Measurements from ENCODE around the gene MAS1. TPM values are rescaled to one million over a fixed set of nuclear protein-coding genes. Genes with fewer than 3 reads are reported as not detected.

Gene MAS1
- polyA plus RNA-seq, 6 donors from 2014 or later = not detected

DNA sequence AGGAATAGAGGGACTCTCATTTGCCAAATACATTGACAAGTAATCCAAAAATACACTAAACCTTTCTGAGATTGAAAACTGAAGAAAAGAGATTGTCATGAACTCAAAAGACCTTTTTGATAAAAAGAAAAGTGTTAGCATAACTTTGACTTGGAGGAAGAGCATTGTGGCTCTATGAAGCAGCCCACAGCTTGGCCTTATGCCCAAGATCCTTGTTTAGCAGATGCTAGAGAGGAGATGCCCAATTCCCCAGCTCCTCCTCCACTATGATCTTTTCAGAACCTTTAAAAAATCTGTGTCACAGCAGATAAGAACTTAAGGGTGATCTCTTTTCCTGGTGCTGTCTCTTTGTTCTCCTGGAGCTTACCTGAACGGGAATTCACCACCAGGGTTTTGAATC lies 42.3 kb downstream of the MAS1 start:
- ATAC-seq (ENCODE audit: low read depth in 2 of 2) (no peak), DNase-seq (no peak)
- Mint-ChIP-seq H3K36me3 (no peaks in the 10 kb centered on the region), H3K9me3 (peaks cover 0 to 9% (median 0%) of the 10 kb centered on the region in 7 donors), H3K27me3 (peaks cover 27 to 37% (median 28%) of the 10 kb centered on the region in 3 donors), H3K4me1 (peaks cover 5 to 8% (median 6%) of the 10 kb centered on the region in 3 donors), H3K4me3 (no peak overlapping the region), H3K27ac (no peak overlapping the region)

DNA sequence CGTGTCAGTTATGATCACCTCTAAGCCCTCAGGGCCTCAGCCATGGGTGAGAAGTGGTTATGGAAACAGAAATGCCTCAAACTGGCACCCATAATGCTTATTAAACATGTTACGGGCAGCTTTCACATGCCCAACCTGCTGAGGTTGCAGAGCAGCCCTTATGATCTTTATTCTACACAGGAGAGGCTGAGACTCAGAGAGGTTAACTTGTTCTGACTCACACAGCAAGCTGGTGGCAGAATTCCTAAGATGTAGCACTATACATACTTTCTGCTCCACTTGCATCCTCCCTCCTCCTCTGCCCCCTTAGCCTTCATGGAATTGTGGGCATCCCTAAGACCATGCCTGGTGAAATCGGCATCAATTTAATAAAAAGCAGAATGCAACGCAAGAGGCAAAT lies 43.4 kb downstream of the MAS1 start:
- ATAC-seq (ENCODE audit: low read depth in 2 of 2) (no peak), DNase-seq (no peak)
- H3K36me3 Mint-ChIP-seq = peaks cover 0 to 5% of the 10 kb centered on the region in 2 donors
- H3K27me3 Mint-ChIP-seq = peaks cover 32 to 44% (median 34%) of the 10 kb centered on the region in 3 donors
- H3K4me1 Mint-ChIP-seq = peaks cover 5 to 8% (median 6%) of the 10 kb centered on the region in 3 donors
- peaks cover 0 to 9% (median 0%) of the 10 kb centered on the region in 7 donors for H3K9me3 Mint-ChIP-seq
- H3K27ac Mint-ChIP-seq = no peak overlapping the region
- H3K4me3 Mint-ChIP-seq = no peak overlapping the region

DNA sequence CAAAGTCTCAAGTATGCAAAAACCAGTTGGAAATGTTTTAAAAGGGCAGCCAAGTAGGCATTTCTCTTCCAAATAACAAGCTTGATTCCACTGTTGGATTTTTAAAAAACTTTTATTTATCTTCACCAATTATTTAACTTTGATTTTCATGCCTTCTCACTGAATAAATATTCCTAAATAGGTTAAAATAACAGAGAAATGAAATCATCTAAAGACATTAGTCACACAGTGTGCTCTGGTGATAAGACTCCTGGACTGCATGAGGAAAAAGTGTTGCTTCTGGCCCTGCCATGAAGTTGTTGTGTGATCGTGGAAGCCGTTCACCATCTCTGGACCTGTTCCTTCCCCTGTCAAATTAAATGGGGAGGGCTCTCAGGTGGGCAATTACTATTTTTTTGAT lies 44.3 kb downstream of the MAS1 start:
- no peak for ATAC-seq (ENCODE audit: low read depth in 2 of 2)
- peaks cover 0 to 5% of the 10 kb centered on the region in 2 donors for H3K36me3 Mint-ChIP-seq
- peaks cover 0 to 6% (median 4%) of the 10 kb centered on the region in 3 donors for H3K4me1 Mint-ChIP-seq
- H3K27ac Mint-ChIP-seq = peak overlapping the region in 1 of 6 donors; percentile 57
- DNase-seq = no peak
- peaks cover 32 to 46% (median 34%) of the 10 kb centered on the region in 3 donors for H3K27me3 Mint-ChIP-seq
- H3K9me3 Mint-ChIP-seq = peaks cover 0 to 9% (median 0%) of the 10 kb centered on the region in 7 donors
- no peak overlapping the region for H3K4me3 Mint-ChIP-seq

DNA sequence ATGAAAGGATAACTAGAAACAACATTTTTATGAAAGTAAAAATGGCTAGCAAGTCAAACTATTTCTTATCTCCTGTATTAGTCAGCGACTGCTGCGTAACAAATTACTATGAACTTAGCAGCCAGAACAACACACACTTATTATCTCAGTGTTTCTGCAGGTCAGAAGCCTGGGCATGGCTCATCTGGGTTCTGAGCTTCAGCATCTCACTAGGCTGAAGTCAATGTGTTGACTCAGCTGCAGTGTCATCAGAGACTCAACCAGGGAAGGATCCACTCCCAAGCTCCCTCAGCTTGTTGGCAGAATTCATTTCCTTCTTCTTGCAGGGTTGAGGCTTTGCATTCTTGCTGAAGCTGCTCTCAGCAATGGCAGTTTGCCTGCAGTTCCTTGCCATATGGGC lies 44.8 kb downstream of the MAS1 start:
- DNase-seq (no peak), ATAC-seq (ENCODE audit: low read depth in 2 of 2) (no peak)
- H3K4me3 Mint-ChIP-seq = no peak overlapping the region
- no peak overlapping the region for H3K27ac Mint-ChIP-seq
- peaks cover 32 to 50% (median 34%) of the 10 kb centered on the region in 3 donors for H3K27me3 Mint-ChIP-seq
- H3K4me1 Mint-ChIP-seq = peaks cover 0 to 6% (median 4%) of the 10 kb centered on the region in 3 donors
- peaks cover 0 to 5% of the 10 kb centered on the region in 2 donors for H3K36me3 Mint-ChIP-seq
- peaks cover 0 to 9% (median 0%) of the 10 kb centered on the region in 7 donors for H3K9me3 Mint-ChIP-seq

DNA sequence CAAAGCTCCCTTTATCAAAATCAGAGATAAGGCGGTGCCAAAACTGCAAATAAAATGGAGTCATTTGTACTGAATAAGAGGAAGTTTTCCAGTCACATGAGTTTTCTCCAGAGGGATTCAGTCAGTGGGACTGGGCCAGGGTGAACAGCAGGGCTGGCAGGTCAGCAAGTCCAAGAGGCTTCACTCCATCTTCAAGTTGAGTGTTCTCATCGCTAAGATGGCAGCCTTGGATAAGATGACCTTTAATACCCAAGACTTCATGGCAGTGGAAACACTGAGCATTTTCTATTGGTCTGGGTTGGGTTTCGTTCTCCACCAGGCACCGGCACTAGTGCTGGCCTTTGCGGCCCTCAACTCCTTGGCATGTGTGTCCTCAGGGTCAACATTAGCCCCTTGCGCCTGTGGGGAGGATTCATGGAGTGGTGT lies 48.8 kb downstream of the MAS1 start:
- Mint-ChIP-seq H3K4me3 (no peak overlapping the region), H3K9me3 (peaks cover 6 to 27% (median 21%) of the 10 kb centered on the region in 7 donors), H3K36me3 (peaks cover 12 to 18% of the 10 kb centered on the region in 2 donors), H3K27me3 (peaks cover 23 to 52% (median 44%) of the 10 kb centered on the region in 3 donors), H3K27ac (no peak overlapping the region), H3K4me1 (no peaks in the 10 kb centered on the region)
- ATAC-seq (ENCODE audit: low read depth in 2 of 2) = no peak
- DNase-seq = no peak

Other genes with a start within 250 kb of the MAS1 start
- gene SOD2, start 197.7 kb upstream of the MAS1 start, polyA plus RNA-seq (ENCODE audit: low read depth in 6 of 6) = 10 to 100 TPM; 74.3 to 99.4 (median 83.2) TPM
- 100 to 1,000 TPM; 142 to 203 (median 152) TPM for gene WTAP, start 163.5 kb upstream of the MAS1 start, polyA plus RNA-seq (ENCODE audit: low read depth in 6 of 6)
- 10 to 100 TPM; 20.8 to 39.8 (median 27.8) TPM for gene ACAT2, start 128.9 kb upstream of the MAS1 start, polyA plus RNA-seq (ENCODE audit: low read depth in 6 of 6)
- 10 to 100 TPM; 69.6 to 86.2 (median 73.3) TPM for gene TCP1, start 101.4 kb upstream of the MAS1 start, polyA plus RNA-seq (ENCODE audit: low read depth in 6 of 6)
- 100 to 1,000 TPM in 2 of 6 donors, 10 to 100 TPM in 4; 51.6 to 124 (median 86.4) TPM for gene MRPL18, start 100.5 kb upstream of the MAS1 start, polyA plus RNA-seq (ENCODE audit: low read depth in 6 of 6)
- not detected for gene PNLDC1, start 90.7 kb upstream of the MAS1 start, polyA plus RNA-seq (ENCODE audit: low read depth in 6 of 6)
- gene IGF2R, start 78.1 kb downstream of the MAS1 start, polyA plus RNA-seq (ENCODE audit: low read depth in 6 of 6) = 10 to 100 TPM in 1 of 6 donors, 1 to 10 TPM in 5; 2.3 to 12.1 (median 7.0) TPM
- gene SLC22A1, start 230.8 kb downstream of the MAS1 start, polyA plus RNA-seq (ENCODE audit: low read depth in 6 of 6) = not detected

Data from naive B cell (primary cell).